GM12891 (cell line): ENCODE results near the gene LRRN4CL.

Experiments used
- POLR2A ChIP-seq: IDR thresholded peaks from 2 replicates; pipeline ENCODE4 v1.6.1; 2011; ENCODE audit warnings: low read depth, low read length, control low read depth
- POLR2AphosphoS5 ChIP-seq: IDR thresholded peaks from 2 replicates; pipeline ENCODE4 v1.6.1; 2011; ENCODE audit warnings: low read depth, low read length, control low read depth
- SPI1 ChIP-seq: IDR thresholded peaks from 2 replicates; pipeline ENCODE4 v1.6.1; 2011; ENCODE audit warnings: low read depth, low read length, control low read depth
- TAF1 ChIP-seq: IDR thresholded peaks from 2 replicates; pipeline ENCODE4 v1.6.1; 2011; ENCODE audit warnings: low read depth, low read length, control low read depth

DNA sequence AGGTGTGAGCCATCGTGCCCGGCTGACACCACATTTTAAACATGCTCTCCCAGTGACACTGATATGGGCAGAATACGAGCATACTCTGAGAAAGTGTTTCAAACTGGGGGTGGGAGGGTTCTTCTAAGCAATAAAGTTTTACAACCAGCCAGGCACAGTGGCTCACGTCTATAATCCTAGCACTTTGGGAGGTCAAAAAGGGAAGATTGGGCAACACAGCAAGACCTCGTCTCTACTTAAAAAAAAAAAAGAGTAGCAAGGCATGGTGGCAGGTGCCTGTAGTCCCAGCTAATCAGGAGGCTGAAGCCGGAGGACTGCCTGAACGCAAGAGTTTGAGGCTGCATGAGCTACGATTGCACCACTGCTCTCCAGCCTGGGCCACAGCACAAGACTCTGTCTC, 45.1 kb downstream of the LRRN4CL start:
- TF ChIP-seq POLR2AphosphoS5 (no peak), POLR2A (no peak), TAF1 (no peak), SPI1 (no peak)
